HG02840 (cell line): ENCODE results near the gene CD74.

ENCODE experiments used
- ATAC-seq: cut with Tn5 transposase; IDR thresholded peaks from one replicate; pipeline ENCODE4 v1.9.1; 2021; ENCODE audit warnings: mild to moderate bottlenecking, moderate library complexity, moderate number of reproducible peaks; ENCODE audit not compliant: unreplicated experiment, low FRiP score

CD74 gene

DNA sequence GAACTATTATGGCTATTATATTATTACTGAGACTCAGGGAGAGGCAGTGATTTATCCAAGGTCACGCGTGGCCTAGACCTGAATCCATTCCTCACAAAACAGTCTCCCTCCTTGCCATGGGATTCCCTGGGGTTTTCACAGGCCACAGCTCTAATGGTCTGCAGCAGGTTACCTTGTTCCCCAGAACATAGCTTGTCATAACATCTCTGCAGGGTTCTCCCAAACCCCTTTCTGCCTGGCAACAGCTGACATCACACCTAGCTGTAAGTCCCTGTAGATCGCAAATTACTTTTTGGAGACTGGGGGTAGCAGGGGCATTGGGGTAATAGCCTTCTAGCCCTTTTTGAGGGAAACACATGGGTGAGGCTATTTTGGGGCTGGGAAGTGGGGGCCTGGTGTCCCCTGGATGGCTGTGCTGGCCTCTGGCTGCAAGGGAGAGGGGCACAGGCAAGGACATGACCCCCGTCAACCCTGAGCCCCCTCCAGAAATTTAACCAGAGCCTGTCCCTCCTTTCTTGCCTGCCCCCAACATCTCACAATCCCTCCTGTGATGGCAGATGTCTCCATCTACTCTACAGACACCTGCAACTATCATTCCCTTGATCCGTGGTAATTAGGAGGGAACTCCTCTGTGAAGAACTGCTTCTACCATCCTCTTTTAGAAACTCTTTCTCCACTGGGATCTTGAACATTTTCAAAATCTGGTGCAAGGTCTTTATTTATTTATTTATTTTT lies 1.3 kb downstream of the CD74 start:
- ATAC-seq: no peak

DNA sequence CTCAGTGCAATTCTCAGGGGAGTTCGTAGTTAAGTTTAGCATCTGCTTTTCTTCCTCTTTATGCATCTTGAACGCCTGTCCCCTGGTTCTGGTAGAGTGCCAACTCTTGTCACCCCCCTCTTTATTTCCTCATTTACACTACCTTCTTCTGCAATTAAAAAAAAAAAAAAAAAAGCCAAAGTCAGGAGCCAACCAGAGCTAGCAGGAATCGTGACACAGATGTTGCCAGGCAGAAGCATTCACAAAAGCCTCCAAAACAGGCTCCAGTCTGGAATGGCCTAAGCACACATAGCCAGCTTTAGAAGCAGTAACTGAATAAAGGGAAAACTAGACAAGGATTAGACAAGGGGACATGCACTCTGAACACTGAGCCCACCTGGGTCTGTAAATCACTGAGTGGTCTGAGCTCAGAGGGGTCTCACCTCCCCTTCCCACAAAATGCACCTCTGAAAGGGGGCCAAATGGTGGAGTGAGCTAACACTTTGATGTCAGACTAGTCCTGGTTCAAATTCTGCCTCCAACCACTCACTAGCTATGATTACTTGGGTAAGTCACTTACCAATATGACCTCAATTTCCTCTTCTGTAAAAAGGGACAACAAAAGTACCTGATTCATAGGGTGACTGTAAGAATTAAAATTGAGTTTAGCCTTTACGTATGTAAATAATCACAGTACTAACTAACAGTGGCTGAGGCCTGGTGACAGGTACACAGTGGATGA lies 2.0 kb downstream of the CD74 start:
- no peak for ATAC-seq

GRCh38 chr5:150409638-150410523 lies 2.8 kb downstream of the CD74 start:
- no peak for ATAC-seq

DNA sequence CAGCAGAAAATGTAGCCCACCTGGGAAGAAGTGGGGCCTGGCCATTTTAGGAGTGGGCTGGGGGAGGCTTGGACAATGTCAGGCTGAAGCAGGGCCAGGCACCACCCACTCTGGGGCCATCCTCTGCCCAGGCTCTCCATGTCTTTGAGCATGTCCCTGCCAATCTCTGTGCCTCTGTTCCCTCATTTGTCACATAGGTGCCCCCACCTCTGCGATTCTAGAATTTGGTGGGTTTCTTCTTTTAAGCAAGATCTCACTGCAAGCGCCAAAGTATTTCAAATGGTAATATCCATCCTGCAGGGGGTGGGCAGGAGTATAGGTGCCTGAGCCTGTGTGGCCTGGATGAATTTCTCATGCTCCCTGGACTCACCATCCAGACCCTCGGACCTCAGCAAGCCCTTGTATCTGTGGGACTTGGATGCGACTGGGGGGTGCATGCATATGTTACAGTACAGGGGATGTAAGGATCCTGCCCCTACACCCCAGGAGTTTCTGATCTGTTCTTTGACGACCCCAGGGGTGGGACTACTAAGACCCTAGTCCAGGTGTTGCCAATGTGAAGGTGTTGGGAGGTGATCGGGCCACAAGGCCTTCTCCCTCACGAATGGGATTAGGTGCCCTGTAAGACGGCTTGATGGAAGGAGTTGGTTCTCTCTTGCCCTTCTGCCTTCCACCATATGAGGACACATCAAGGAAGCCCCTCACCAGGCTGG lies 4.3 kb downstream of the CD74 start:
- ATAC-seq: no peak

GRCh38 chr5:150407096-150407720 lies 5.5 kb downstream of the CD74 start:
- no peak for ATAC-seq

GRCh38 chr5:150406723-150407095 lies 6.0 kb downstream of the CD74 start:
- ATAC-seq: no peak

GRCh38 chr5:150406103-150406722 lies 6.5 kb downstream of the CD74 start:
- no peak for ATAC-seq

DNA sequence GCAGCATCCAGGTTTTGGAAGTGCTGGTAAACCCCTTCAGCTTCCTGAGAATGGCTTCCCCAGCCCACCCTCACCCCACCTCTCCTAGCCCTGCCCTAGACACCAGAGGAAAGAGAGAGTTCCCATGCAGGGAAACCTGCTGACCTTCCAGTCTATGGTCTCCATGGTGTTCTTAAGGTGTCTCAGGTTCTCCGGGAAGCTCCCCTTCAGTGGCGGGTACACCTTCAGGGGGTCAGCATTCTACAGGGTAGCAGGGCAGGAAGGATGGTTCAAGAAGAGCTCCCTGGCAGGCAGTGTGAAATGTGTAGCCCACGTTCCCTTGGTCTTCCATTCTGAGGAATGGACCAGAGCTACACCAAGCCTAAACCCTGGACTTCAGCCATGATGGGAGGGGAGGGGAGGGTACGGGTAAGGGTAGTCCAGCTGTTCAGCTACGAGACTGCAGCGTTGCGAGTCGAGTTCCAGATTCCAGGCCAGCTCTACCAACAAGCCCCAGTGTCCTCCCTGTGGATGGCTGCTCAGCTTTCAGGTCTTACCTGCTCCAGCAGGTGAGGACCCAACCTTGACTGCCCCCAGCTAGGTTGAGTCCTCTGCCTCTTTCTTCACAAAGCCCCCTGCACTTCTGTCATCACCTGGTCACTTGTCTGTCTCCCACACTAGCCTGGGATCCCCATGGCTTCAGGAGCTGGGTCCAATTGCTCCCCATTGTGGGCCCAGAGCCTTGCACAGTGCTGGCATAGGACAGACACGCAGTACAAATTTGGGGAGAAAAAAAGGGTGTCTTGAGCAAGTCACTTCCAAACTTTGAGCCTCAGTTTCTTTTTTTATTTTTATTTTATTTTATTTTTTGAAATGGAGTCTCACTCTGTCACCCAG lies 7.5 kb downstream of the CD74 start:
- no peak for ATAC-seq

DNA sequence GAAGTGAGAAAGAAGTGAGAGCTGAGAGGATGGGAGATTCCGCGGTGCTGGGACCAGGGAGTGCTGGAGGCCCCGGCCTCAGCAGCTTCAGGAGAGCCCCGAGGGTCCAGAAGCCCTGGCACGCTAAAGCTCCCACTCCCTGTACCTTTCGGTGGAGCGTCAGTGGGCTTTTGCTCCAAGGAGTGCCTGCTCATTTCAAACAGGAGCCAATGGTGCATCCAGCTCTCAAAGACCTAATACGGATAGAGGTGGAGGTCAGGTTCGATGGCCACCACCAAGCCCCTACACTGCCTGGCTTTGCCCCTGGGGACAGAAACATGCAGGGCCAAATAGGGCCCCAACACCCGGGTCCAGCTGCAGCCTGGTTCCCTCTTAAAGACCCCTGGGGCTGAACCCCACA lies 8.2 kb downstream of the CD74 start:
- no peak for ATAC-seq

DNA sequence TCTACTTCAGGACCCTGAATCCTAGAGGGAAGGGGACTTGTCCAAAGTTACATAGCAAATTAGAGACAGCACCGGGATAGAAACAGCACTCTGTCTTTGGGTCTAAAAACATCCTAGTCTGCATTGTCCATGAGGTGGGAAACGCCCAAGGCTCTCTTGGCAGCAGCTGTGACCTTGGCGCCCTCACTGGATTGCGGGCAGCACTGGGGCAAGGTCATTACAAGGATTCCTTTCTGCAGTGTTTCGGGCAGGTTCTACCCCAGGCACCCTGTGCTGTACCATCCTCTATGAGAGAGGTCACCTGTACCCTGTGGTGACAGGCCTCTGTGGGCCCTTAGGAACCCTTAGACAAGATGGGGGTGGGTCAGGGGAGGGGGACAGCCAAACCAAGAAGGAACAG lies 8.6 kb downstream of the CD74 start:
- ATAC-seq: no peak

- ATAC-seq: no peak
These were observed 9.8 kb downstream of the CD74 start for GRCh38 chr5:150402901-150403342.

DNA sequence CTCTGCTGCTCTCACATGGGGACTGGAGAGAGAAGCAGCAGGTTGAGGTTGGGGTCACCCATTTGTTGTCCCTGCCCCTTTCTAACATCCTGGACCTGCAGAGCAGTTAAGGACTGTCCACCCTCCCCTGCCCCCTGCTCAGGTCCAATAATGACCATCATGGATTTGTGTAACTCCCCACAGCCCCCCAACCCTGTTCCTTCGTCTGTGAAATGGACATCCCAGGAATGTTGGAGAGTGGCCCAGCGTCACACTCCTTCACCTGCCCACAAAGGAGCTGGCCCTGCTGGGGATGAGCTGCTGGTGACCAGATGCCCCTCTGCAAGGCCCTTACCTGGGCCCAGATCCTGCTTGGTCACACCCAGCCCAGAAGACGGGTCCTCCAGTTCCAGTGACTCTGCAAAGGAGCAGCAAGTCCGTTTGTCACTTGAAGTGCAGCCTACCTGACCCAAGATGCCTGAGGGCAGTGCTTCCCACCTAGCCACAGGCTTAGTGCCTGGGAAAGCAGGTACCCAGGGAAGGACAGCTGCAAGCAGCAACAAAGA lies 10.4 kb downstream of the CD74 start:
- ATAC-seq: no peak

- ATAC-seq: no peak
These were observed 11.1 kb downstream of the CD74 start for GRCh38 chr5:150401376-150402228.

GRCh38 chr5:150401076-150401375 lies 11.7 kb downstream of the CD74 start:
- no peak for ATAC-seq

GRCh38 chr5:150400316-150401075 lies 12.2 kb downstream of the CD74 start:
- no peak for ATAC-seq

DNA sequence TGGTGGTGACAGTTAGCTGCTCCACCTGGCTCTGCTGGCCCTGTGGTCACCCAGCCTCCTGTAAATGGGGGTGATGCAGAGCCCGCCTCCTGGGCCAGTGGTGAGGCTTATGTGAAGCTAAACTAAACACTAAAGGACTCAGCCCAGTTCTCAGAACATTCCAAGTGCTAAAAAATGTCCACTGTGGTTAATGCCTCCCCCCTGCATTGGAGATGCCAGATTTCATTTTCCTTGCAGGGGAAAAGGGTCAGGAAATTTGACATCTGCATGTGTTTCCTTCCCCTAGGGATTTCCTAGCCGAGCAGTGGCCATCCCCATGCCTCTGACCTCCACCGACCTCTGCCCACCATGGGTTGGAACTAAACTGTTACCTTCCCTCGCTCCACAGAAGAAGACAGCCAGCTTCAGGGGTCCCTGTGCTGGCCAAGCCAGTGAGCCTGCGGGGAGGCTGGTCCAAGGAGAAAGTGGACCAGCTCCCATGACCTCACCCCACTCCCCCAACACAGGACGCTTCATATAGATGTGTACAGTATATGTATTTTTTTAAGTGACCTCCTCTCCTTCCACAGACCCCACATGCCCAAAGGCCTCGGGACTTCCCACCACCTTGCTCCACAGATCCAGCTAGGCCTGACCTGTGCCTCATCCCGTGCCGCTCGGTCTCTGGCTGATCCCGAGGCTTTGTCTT lies 13.0 kb downstream of the CD74 start:
- ATAC-seq: no peak
